Measurements from ENCODE around the gene COBLL1.

The COBLL1 gene

DNA sequence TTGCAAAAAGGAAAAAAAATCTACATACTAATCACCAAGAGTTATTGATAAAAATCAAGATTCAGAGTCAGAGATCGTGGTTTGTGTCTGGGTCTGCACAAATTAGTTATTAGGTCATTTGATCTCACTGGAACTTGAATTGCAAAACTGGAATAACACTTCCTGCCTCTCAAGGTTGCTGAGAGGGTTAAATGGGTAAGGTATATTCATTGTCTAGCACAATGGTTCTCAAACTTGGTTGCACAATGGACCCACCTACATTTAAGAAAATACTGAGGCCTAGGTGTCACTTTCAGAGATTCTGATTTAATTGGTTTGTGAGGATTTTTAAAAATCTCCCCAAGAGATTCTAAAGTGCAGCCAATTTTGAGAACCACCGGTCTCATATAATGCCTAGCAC is 84.8 kb downstream of the COBLL1 start:
- no peak for DNase-seq (ENCODE audit: low spot score)

DNA sequence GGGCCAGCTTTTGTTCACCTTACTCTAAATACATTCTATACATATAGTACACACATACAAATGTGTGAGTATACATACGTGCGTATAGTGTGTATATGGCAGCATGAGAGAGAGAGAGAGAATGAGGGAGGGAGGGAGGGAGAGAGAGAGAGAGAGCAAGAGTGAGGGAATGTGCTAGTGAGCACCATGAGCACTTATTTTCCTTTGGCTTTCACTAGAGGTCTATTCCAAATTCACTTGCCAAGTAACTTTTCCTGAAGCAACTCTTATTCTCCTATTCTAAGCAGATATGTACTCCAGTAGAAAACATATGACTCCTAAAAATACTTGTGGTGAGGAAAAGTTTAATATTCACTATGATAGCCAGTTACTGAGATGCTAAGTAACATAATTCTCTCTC is 85.7 kb downstream of the COBLL1 start:
- DNase-seq (ENCODE audit: low spot score), result no peak

DNA sequence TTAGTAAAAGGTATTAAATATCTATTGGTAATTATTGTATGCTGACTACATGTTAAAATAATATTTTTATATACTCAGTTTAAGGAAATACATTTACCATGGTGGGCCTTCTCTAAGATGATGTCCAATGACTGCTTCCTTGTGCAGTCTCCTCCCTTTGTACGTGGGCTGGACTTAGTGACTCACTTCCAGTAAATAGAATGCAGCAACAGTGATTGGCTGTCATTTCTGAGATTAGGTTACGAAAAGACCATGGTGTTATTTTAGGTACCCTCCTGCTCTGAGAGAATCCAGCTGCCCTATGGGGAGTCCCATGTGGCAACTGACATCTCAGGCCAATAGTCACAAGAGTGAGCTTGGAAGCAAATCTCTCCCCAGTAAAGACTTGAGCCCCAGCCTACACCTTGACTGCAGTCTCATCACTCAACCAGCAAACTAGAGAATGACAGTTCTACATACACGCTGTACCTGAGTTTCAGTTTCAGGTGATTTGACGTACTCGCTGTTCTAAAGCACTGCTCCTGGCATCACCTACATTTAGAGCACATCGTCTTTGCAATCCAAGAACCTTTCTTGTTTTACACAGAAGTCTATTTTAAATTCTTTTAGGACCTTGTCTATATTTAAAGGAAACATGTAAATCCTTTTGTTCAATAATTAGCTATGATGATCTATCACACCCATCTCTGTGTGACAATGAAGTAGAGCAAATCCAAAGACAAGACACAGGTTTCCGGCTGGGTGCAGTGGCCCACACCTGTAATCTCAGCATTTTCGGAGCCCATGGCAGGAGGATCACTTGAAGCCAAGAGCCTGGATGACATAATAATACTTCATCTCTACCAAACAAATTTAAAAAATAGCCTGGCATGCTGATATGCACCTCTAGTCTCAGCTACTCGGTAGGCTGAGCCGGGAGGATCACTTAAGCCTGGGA is 87.2 kb downstream of the COBLL1 start:
- DNase-seq (ENCODE audit: low spot score), result no peak

DNA sequence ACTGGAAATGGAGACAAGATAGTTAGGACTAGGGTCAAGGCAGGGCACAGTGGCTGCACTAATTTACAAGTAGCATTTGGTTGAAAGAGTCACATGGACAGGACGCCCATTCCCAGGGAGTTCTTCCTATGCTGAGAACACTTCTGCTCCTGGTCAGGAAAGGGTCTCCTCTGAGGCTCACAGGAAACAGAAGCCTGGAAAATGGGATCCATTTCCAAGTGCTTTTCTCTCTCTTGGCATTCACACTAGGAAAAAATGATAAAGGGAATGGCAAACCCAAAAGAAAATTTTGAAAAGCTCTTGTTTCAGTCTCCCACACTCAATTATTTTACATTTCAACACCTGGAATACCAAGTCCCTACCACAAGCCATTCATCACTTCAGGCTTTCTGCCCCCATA is 88.7 kb downstream of the COBLL1 start:
- no peak for DNase-seq (ENCODE audit: low spot score)

GRCh38 chr2:164747783-164748433 is 93.7 kb downstream of the COBLL1 start:
- no peak for DNase-seq (ENCODE audit: low spot score)

- DNase-seq (ENCODE audit: low spot score), result no peak
Measured at GRCh38 chr2:164747140-164747539, 94.5 kb downstream of the COBLL1 start.

DNA sequence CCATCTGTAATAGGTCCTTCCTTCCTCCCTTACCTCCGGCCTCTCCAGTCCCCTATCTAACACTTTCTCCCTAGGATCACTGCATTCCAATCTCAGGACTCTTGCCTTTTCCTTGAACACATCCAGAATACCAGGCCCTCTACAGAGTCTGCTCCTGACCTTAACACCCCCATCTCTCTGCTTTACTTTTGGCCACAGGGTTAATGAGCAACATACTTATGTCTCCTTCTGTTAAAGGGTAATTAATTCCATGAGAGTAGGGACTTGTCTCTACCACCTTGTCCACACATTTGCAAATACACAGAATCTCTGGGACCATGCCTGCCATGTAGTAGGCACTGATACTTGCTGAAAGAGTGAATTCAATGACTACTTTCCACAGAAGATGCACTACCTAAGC is 94.9 kb downstream of the COBLL1 start:
- DNase-seq (ENCODE audit: low spot score), result no peak

DNA sequence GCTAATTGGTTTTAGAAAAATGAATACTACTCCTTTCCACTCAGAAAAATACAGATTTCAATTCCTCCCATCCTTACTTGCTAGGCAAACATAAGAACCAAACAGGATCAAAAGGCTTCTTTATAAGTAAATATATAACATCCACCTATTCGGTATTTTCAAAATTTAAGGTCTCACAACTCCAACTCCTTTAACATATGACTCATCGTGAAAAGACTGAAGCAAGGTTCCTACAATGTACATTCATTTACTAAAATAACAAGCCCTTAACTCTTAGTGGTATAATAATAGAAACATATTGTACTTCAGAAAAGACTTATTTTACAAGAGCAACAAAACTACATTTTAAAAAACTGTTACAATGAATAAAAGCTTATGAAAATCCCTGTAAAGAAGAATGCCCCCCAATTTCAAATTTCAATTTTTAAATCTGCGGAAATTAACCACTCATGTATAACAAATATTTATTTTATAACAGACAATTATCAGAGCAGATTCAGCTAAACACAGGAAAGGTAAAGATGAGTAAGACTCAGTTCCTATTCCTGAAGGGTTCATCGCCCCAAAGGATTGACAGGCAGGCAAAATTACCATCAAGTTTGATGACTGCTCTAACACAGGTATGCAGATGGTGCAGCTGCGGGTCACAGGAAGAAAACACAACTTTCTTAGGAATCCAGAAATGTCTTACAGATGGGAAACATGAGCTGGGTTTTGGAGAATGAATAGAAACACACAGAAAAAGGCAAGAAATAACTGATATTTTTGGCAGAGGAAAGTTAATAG is 96.4 kb downstream of the COBLL1 start:
- no peak for DNase-seq (ENCODE audit: low spot score)

DNA sequence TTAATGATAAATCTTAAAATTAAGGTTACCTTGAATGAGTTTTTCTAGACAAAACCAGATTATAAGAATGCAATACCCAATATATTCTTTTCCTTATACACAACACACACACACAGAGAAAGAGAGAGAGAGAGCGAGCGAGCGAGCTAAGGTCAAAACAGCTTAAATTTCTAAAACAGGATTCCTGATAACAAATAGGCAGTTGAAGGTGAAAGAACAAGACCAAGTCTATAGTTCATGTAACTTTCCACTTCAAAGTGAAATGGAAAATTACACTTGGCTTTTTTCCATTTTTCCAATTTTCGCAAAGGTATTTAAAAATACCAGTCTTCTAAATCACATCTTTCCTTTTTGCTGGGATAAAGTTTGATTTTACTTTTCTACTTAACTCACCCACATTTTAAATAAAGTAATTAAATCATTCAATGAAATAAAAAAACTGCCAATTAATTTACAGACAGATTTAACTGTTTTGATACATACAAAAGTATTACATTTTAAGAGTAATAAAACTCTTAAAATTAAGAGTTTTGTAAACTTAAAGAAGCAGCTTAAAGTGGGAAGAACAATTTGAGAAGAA is 98.8 kb downstream of the COBLL1 start:
- peak; percentile 18 for DNase-seq (ENCODE audit: low spot score)

DNA sequence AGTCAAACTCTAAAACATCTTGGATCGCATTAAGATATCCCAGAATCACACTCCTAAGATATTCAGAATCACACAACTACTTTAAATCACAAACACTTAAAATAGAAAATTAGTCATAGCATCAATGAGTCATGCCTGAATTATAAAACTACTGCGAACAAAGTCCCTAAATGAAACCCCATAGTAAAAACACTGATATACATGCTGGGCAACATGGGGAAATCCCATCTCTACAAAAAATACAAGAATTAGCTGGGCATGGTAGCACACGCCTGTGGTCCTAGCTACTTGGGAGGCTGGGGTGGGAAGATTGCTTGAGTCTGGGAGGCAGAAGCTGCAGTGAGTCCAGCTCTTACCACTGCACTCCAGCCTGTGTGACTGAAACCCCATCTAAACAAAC is 101.7 kb downstream of the COBLL1 start:
- no peak for DNase-seq (ENCODE audit: low spot score)

DNA sequence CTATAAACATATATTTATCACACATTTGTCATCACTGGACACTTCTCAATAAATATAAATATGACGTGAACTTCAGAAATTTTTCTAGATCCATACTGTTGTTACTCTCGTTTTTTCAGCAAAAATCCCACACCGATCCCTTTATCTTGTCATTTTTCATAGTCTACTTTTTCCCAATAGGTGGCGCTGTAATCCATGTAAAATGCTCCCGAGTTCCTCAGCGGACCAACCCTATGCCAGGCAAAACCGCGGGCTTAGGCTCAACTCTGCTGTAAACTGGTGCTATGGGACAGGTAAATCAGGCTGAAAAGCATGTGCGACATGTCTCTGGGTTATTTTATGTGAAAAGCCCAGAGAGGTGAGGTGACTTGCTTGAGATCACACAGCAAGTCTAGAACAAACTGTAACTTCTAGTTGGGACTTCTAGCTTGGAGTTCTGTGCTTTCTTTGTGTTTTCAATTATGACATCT is 104.0 kb downstream of the COBLL1 start:
- DNase-seq (ENCODE audit: low spot score), result peak; percentile 38

DNA sequence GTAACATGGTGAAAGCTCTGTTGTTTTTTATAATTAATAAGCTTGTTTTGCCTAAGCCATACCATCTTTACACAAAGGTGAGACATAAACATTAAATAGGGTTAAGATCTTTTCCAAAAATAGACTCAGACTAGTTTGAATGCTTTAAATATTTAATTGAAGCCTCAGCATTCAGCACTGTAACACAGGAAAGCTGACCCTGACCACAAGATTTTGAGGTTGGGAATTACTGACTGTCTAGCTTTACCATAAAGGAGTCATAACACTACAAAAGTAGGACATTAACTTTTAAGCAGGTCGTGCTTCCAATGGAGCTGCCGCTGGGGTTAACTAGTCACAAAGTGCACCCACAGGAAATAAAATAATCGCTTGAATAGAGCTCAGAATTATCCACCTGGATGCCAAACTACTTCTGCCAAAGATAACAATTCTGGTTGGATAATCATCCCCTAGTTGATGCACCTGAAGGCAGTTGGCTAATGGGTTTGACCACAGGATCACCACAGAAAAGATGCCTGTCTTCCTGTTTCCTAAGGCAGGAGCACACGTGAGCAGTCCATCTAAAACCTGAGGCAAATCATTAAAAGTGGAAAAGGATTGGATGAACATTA is 106.2 kb downstream of the COBLL1 start:
- DNase-seq (ENCODE audit: low spot score), result no peak

- no peak for DNase-seq (ENCODE audit: low spot score)
Measured at GRCh38 chr2:164734196-164734595, 107.4 kb downstream of the COBLL1 start.

DNA sequence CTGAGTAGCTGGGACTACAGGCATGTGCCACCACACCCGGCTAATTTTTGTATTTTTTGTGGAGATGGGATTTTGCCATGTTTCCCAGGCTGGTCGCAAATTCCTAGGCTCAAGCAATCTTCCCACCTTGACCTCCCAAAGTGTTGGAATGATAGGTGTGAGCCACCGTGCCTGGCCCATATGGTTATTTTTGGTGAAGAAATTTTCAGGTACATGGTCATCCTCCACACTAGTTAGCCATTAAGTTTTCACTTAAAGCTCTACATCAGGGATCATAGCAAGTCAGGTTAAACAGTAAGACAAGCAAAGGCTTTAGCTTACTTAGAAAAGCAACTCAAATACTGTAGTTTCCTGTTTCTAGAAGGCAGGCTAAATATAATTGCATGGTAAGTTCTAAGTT is 116.1 kb downstream of the COBLL1 start:
- DNase-seq (ENCODE audit: low spot score), result no peak

DNA sequence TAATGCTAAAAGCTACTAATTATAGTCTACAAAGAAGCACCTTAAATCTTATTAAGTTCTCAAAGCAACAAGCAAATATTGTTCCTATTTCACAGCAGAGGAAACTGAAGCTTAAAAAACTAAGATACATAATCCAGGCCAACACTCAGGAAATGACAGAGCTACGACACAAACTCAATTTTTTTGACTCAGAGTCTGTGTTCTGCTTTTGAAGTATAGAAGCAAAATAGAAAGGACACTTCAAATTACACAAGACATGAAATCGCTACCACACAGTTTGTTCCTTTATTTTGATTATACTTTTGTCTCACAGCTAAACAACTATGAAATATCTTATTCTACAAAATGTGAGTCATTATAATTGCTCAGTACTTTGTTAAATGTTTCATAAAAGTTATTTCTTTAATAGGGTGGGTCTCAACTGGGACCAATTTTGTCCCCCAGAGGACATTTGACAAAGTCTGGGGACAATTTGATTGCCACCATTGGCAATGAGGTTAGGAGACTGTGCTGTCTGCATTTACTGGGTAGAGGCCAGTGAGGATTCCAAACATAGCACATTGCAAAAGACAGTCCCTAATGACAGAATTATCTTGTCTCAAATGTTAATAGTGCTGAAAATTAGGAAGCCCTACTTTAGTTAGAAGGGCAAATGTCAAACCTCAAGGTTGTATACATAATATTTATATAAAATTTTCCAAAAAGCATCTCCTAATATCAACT is 118.8 kb downstream of the COBLL1 start:
- DNase-seq (ENCODE audit: low spot score), result no peak

DNA sequence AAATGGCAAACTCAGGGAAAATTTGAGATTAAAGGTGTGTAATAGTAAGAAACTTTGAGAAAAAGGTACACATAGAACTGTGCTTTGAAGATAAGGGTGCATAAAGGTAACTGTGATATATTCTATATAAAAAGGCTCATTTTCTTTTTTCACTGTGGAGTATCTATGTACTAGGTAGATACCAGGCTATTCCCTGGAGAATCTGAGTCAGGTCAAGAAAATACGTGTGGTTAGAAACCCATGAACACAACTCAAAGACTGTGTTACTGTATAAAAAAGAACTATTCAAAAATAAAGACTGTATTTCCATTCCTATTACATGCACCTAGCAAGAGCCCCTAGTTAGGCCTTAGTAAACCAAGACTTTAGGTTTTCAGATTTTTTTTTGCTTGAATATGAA is 120.2 kb downstream of the COBLL1 start:
- DNase-seq (ENCODE audit: low spot score), result no peak

- no peak for DNase-seq (ENCODE audit: low spot score)
Measured at GRCh38 chr2:164719996-164720941, 121.4 kb downstream of the COBLL1 start.

- DNase-seq (ENCODE audit: low spot score), result no peak
Measured at GRCh38 chr2:164717000-164717803, 124.4 kb downstream of the COBLL1 start.

DNA sequence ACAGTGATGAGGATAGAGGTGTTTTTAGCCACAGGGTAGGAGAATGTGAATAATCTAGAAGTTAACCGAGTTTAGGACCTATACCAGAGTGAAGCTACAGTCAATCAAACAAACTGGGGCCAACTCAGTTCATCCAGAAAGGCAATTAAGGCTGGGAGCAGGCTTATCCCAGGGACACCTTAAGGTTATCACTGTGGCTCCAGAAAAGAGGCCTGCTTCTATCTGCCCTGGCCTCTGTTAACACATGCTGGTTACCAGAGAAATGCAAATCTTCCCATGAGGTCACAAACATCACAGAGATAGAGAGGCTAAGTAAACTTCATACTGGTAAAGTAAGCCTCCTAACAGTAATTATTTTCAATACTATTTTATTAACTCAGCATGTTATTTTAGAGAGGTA is 127.2 kb downstream of the COBLL1 start:
- no peak for DNase-seq (ENCODE audit: low spot score)
